Measurements from ENCODE around the gene TEAD1.

GRCh38 chr11:12927221-12927620 lies 253.0 kb downstream of the TEAD1 start:
- TF ChIP-seq, protein P1, sequence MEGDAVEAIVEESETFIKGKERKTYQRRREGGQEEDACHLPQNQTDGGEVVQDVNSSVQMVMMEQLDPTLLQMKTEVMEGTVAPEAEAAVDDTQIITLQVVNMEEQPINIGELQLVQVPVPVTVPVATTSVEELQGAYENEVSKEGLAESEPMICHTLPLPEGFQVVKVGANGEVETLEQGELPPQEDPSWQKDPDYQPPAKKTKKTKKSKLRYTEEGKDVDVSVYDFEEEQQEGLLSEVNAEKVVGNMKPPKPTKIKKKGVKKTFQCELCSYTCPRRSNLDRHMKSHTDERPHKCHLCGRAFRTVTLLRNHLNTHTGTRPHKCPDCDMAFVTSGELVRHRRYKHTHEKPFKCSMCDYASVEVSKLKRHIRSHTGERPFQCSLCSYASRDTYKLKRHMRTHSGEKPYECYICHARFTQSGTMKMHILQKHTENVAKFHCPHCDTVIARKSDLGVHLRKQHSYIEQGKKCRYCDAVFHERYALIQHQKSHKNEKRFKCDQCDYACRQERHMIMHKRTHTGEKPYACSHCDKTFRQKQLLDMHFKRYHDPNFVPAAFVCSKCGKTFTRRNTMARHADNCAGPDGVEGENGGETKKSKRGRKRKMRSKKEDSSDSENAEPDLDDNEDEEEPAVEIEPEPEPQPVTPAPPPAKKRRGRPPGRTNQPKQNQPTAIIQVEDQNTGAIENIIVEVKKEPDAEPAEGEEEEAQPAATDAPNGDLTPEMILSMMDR (conservative IDR thresholded peaks at IDR 0.05; ENCODE audit: low read length) = no peak
- no peak for TF ChIP-seq EZH2phosphoT487 (IDR thresholded peaks at IDR 0.05; ENCODE audit: borderline replicate concordance, low read depth, low read length)
